HepG2 (cell line): ENCODE data around the gene MTF2. TPM values are rescaled to one million over a fixed set of nuclear protein-coding genes. Genes with fewer than 3 reads are reported as not detected.

Experiments
- CBX2 ChIP-seq, 2 experiments: fragments of 200-600 bp in 1 of 2; sonication (generic); formaldehyde crosslinking in 1 of 2; IDR thresholded peaks; 2 replicates each; pipeline versions ENCODE4 v1.7.0 to v1.8.1; 2018 to 2022; ENCODE audit warnings: low read depth in 2 of 2, low read length in 1 of 2, mild to moderate bottlenecking in 1 of 2, missing genetic modification reagents in 1 of 2
- CENPX ChIP-seq: sonication (generic); formaldehyde crosslinking; IDR thresholded peaks from 2 replicates; pipeline ENCODE4 v1.9.0; 2021; ENCODE audit warnings: mild to moderate bottlenecking, missing genetic modification reagents, moderate library complexity
- FOXP1 ChIP-seq, 2 experiments: fragments of 450-650 bp in 1 of 2; IDR thresholded peaks; 2 replicates each; pipeline ENCODE4 v1.6.1; 2017 to 2018; ENCODE audit warnings: antibody characterized with exemption in 1 of 2
- HNRNPUL1 ChIP-seq: fragments of 200-400 bp; formaldehyde crosslinking; IDR thresholded peaks from 2 replicates; pipeline ENCODE4 v1.6.1; 2017; ENCODE audit warnings: low read depth, mild to moderate bottlenecking, low read length, moderate library complexity
- HOXA9 ChIP-seq: sonication (generic); formaldehyde crosslinking; IDR thresholded peaks from 2 replicates; pipeline ENCODE4 v1.8.1; 2022; ENCODE audit warnings: missing genetic modification reagents, mild to moderate bottlenecking, moderate library complexity, borderline replicate concordance
- IKZF1 ChIP-seq: fragments of 450-650 bp; IDR thresholded peaks from 2 replicates; pipeline ENCODE4 v1.7.1; 2016
- KLF11 ChIP-seq: IDR thresholded peaks from 2 replicates; pipeline ENCODE4 v1.6.1; 2016; ENCODE audit warnings: missing compliant biosample characterization
- MAFF ChIP-seq: IDR thresholded peaks from 2 replicates; pipeline ENCODE4 v1.6.1; 2011; ENCODE audit warnings: low read depth, low read length, improper control_type of control experiment
- MTA3 ChIP-seq: sonication (generic); formaldehyde crosslinking; IDR thresholded peaks from 2 replicates; pipeline ENCODE4 v1.4.0; 2020; ENCODE audit warnings: missing genetic modification reagents
- NCOR1 ChIP-seq: fragments of 200-600 bp; sonication (generic); IDR thresholded peaks from 2 replicates; pipeline ENCODE4 v1.7.0; 2017; ENCODE audit warnings: antibody characterized with exemption, low read length, borderline replicate concordance
- NFYC ChIP-seq: IDR thresholded peaks from 2 replicates; pipeline ENCODE4 v1.6.1; 2016; ENCODE audit warnings: missing genetic modification reagents, missing compliant biosample characterization
- PAF1 ChIP-seq: IDR thresholded peaks from 2 replicates; pipeline ENCODE4 v1.6.1; 2016; ENCODE audit warnings: missing genetic modification reagents, missing compliant biosample characterization
- SMYD3 ChIP-seq: sonication (generic); formaldehyde crosslinking; IDR thresholded peaks from 2 replicates; pipeline ENCODE4 v1.8.1; 2023; ENCODE audit warnings: mild to moderate bottlenecking, missing genetic modification reagents
- SNAI1 ChIP-seq: sonication (generic); formaldehyde crosslinking; IDR thresholded peaks from 2 replicates; pipeline ENCODE4 v1.5.0; 2020; ENCODE audit warnings: mild to moderate bottlenecking, missing genetic modification reagents, borderline replicate concordance
- TEAD2 ChIP-seq: sonication (generic); formaldehyde crosslinking; IDR thresholded peaks from 2 replicates; pipeline ENCODE4 v1.9.0; 2021; ENCODE audit warnings: missing genetic modification reagents
- XBP1 ChIP-seq: sonication (generic); formaldehyde crosslinking; IDR thresholded peaks from 2 replicates; pipeline ENCODE4 v1.5.0; 2020; ENCODE audit warnings: missing genetic modification reagents
- ZNF34 ChIP-seq: sonication (generic); formaldehyde crosslinking; IDR thresholded peaks from 2 replicates; pipeline ENCODE4 v1.4.0; 2020; ENCODE audit warnings: mild to moderate bottlenecking, missing genetic modification reagents, borderline replicate concordance
- ZNF446 ChIP-seq: sonication (generic); formaldehyde crosslinking; IDR thresholded peaks from 2 replicates; pipeline ENCODE4 v1.5.0; 2020; ENCODE audit warnings: mild to moderate bottlenecking, missing genetic modification reagents
- ZNF629 ChIP-seq: sonication (generic); formaldehyde crosslinking; conservative IDR thresholded peaks from 2 replicates; pipeline ENCODE4 v1.5.0; 2020; ENCODE audit warnings: missing genetic modification reagents
- polyA plus RNA-seq, 8 experiments: library from polyadenylated mRNA; depleted of rRNA in 3 of 8; stranded (reverse) in 7 of 8; unstranded in 1 of 8; fragments of >200 nt; fragmentation: Illumina TruSeq in 4 of 8; extraction: Trizol in 4 of 8; gene quantifications; 2 replicates each; pipeline versions ENCODE4 v1.2.1 to v1.2.3, GENCODE V29; 2011 to 2016; ENCODE audit warnings: low read depth in 4 of 8, missing spikeins in 1 of 8, mixed read lengths in 1 of 8; ENCODE audit not compliant: insufficient read depth in 1 of 8
- total RNA-seq, 5 experiments: library from RNA; depleted of rRNA; stranded (reverse); fragments of >200 nt; fragmentation: Illumina TruSeq; extraction: Trizol; gene quantifications; 2 replicates each; pipeline ENCODE4 v1.2.3, GENCODE V29; 2016; ENCODE audit warnings: low read depth in 1 of 5
- TF ChIP-seq, protein P1 (sequence below): IDR thresholded peaks from 2 replicates; pipeline ENCODE4 v1.6.1; 2012; ENCODE audit warnings: low read length, improper control_type of control experiment
- TF ChIP-seq, protein P2 (sequence below): sonication (generic); formaldehyde crosslinking; IDR thresholded peaks from 2 replicates; pipeline ENCODE4 v1.9.0; 2021; ENCODE audit warnings: missing genetic modification reagents, borderline replicate concordance
- TF ChIP-seq, protein P3 (sequence below): sonication (generic); formaldehyde crosslinking; IDR thresholded peaks from 2 replicates; pipeline ENCODE4; 2020; ENCODE audit warnings: missing genetic modification reagents, mild to moderate bottlenecking, borderline replicate concordance

Gene MTF2
- total and polyA plus RNA-seq, 2 of the 13 experiments (the other 11 are each of a cell fraction or from before 2014, with no cell fraction given): 48.7 to 53.9 TPM

DNA sequence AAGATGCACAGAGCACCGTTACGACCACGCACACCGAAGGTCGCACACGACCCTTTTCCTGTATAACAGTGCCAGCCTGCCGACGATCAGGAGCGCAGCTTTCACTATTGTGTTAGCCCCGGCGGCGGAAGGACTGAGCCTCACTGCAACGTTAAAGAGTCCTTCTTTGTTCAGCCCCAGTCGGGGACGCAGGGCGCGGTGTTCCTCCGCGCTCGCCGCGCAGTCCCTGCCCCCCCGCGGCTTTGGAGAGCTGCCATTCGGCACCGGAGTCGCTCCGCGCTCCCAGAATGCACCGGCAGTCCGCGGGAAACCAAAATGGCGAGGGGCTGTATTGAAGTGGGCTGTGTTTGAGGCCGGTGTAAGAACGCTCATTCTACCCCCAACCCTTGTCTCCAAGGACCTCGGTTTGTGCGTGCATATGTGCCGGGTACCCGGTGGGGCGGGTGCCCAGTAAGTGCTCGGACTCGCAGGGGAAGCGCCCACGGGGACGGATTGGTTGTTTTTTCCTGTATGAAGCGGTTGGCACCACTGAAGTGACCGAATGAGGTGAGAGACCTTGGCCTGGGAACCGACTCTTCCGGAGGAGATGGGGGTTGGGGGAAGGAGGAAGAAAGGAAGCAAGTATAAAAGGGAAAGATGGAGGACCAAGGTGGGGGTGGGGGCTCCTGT lies at the start of gene MTF2 (continued):
- TF ChIP-seq, protein P1, sequence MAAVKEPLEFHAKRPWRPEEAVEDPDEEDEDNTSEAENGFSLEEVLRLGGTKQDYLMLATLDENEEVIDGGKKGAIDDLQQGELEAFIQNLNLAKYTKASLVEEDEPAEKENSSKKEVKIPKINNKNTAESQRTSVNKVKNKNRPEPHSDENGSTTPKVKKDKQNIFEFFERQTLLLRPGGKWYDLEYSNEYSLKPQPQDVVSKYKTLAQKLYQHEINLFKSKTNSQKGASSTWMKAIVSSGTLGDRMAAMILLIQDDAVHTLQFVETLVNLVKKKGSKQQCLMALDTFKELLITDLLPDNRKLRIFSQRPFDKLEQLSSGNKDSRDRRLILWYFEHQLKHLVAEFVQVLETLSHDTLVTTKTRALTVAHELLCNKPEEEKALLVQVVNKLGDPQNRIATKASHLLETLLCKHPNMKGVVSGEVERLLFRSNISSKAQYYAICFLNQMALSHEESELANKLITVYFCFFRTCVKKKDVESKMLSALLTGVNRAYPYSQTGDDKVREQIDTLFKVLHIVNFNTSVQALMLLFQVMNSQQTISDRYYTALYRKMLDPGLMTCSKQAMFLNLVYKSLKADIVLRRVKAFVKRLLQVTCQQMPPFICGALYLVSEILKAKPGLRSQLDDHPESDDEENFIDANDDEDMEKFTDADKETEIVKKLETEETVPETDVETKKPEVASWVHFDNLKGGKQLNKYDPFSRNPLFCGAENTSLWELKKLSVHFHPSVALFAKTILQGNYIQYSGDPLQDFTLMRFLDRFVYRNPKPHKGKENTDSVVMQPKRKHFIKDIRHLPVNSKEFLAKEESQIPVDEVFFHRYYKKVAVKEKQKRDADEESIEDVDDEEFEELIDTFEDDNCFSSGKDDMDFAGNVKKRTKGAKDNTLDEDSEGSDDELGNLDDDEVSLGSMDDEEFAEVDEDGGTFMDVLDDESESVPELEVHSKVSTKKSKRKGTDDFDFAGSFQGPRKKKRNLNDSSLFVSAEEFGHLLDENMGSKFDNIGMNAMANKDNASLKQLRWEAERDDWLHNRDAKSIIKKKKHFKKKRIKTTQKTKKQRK: no peak
- peak; percentile 31; the same call in 1 of the 2 replicates for TF ChIP-seq NCOR1
- peak; percentile 82 for TF ChIP-seq HNRNPUL1
- peak; percentile 97 for TF ChIP-seq KLF11 (CRISPR knock-in tag)
- no peak for TF ChIP-seq ZNF34
- TF ChIP-seq, protein P2, sequence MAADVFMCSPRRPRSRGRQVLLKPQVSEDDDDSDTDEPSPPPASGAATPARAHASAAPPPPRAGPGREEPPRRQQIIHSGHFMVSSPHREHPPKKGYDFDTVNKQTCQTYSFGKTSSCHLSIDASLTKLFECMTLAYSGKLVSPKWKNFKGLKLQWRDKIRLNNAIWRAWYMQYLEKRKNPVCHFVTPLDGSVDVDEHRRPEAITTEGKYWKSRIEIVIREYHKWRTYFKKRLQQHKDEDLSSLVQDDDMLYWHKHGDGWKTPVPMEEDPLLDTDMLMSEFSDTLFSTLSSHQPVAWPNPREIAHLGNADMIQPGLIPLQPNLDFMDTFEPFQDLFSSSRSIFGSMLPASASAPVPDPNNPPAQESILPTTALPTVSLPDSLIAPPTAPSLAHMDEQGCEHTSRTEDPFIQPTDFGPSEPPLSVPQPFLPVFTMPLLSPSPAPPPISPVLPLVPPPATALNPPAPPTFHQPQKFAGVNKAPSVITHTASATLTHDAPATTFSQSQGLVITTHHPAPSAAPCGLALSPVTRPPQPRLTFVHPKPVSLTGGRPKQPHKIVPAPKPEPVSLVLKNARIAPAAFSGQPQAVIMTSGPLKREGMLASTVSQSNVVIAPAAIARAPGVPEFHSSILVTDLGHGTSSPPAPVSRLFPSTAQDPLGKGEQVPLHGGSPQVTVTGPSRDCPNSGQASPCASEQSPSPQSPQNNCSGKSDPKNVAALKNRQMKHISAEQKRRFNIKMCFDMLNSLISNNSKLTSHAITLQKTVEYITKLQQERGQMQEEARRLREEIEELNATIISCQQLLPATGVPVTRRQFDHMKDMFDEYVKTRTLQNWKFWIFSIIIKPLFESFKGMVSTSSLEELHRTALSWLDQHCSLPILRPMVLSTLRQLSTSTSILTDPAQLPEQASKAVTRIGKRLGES (CRISPR knock-in tag): peak; percentile 91; the same call in 1 of the 2 replicates
- TF ChIP-seq MTA3: no peak
- TF ChIP-seq HOXA9 (CRISPR knock-in tag): peak; percentile 96
- peak; percentile 74 for TF ChIP-seq NFYC (CRISPR knock-in tag)
- 0 out of 2 replicates have a peak, but pooled peaks have one; percentile 1 for TF ChIP-seq ZNF446 (CRISPR knock-in tag)
- peak; percentile 67 for TF ChIP-seq TEAD2
- no peak for TF ChIP-seq FOXP1 (IDR thresholded peaks at IDR 0.05)
- peak; percentile 72 for TF ChIP-seq FOXP1 (CRISPR knock-in tag; IDR thresholded peaks at IDR 0.05)
- TF ChIP-seq CBX2 (IDR thresholded peaks at IDR 0.05; ENCODE audit: low read depth, low read length): no peak
- TF ChIP-seq CBX2 (CRISPR knock-in tag; IDR thresholded peaks at IDR 0.05; ENCODE audit: low read depth): no peak; the same call in 1 of the 2 replicates
- TF ChIP-seq IKZF1: no peak
- TF ChIP-seq SNAI1 (CRISPR knock-in tag): peak; percentile 93
- peak; percentile 93 for TF ChIP-seq XBP1 (CRISPR knock-in tag)
- TF ChIP-seq PAF1: no peak
- TF ChIP-seq MAFF: no peak
- peak; percentile 96 for TF ChIP-seq SMYD3 (CRISPR knock-in tag)
- TF ChIP-seq, protein P3, sequence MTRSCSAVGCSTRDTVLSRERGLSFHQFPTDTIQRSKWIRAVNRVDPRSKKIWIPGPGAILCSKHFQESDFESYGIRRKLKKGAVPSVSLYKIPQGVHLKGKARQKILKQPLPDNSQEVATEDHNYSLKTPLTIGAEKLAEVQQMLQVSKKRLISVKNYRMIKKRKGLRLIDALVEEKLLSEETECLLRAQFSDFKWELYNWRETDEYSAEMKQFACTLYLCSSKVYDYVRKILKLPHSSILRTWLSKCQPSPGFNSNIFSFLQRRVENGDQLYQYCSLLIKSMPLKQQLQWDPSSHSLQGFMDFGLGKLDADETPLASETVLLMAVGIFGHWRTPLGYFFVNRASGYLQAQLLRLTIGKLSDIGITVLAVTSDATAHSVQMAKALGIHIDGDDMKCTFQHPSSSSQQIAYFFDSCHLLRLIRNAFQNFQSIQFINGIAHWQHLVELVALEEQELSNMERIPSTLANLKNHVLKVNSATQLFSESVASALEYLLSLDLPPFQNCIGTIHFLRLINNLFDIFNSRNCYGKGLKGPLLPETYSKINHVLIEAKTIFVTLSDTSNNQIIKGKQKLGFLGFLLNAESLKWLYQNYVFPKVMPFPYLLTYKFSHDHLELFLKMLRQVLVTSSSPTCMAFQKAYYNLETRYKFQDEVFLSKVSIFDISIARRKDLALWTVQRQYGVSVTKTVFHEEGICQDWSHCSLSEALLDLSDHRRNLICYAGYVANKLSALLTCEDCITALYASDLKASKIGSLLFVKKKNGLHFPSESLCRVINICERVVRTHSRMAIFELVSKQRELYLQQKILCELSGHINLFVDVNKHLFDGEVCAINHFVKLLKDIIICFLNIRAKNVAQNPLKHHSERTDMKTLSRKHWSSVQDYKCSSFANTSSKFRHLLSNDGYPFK (CRISPR knock-in tag): peak; percentile 94
- peak; percentile 80 for TF ChIP-seq ZNF629
- no peak for TF ChIP-seq CENPX (CRISPR knock-in tag)
